Fibroblast of mammary gland (primary cell): ENCODE measurements around the gene PDE9A.

Experiments
- DNase-seq: peaks from one replicate; pipeline ENCODE4 v3.0.0-alpha.2; 2010; ENCODE audit warnings: low read depth
- H3K4me3 ChIP-seq: 2 replicates; pipeline ENCODE4 v1.5.1; 2011; ENCODE audit warnings: low read depth, mild to moderate bottlenecking, low read length, moderate library complexity; ENCODE audit not compliant: control insufficient read depth
- TF ChIP-seq, protein P1 (sequence below): conservative IDR thresholded peaks from 2 replicates; pipeline ENCODE4 v1.5.1; 2011; ENCODE audit warnings: low read depth, low read length, inconsistent platforms; ENCODE audit not compliant: control insufficient read depth, insufficient read depth

PDE9A gene

GRCh38 chr21:42787613-42788012 is 134.2 kb downstream of the PDE9A start:
- TF ChIP-seq, protein P1, sequence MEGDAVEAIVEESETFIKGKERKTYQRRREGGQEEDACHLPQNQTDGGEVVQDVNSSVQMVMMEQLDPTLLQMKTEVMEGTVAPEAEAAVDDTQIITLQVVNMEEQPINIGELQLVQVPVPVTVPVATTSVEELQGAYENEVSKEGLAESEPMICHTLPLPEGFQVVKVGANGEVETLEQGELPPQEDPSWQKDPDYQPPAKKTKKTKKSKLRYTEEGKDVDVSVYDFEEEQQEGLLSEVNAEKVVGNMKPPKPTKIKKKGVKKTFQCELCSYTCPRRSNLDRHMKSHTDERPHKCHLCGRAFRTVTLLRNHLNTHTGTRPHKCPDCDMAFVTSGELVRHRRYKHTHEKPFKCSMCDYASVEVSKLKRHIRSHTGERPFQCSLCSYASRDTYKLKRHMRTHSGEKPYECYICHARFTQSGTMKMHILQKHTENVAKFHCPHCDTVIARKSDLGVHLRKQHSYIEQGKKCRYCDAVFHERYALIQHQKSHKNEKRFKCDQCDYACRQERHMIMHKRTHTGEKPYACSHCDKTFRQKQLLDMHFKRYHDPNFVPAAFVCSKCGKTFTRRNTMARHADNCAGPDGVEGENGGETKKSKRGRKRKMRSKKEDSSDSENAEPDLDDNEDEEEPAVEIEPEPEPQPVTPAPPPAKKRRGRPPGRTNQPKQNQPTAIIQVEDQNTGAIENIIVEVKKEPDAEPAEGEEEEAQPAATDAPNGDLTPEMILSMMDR: no peak
- DNase-seq: no peak
- no peak overlapping the region for H3K4me3 ChIP-seq

DNA sequence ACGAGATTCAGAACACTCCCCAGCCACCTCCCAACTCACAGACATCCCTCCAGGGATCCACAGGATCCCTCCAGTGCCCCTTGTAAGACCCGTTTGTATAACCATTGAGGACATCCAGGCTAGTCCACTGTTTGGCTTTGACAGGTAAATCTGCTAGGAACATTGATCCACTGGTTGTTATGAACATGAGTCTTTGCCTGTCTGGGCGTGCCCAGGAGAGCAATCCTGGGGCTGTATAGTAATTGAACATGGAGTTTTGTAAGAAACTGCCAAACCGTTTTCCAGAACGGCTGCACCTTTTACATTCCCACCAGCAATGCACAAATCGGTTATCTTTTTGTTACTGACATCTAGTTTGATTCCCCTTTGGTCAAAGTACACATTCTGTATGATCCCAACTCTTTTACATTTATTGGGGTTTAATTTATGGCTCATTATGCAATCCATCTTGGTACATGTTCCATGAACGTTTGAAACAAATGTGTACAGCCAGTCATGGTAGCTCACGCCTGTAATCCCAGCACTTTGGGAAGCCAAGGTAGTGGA is 137.2 kb downstream of the PDE9A start:
- TF ChIP-seq, protein P1: no peak
- H3K4me3 ChIP-seq: no peak overlapping the region
- DNase-seq: no peak

DNA sequence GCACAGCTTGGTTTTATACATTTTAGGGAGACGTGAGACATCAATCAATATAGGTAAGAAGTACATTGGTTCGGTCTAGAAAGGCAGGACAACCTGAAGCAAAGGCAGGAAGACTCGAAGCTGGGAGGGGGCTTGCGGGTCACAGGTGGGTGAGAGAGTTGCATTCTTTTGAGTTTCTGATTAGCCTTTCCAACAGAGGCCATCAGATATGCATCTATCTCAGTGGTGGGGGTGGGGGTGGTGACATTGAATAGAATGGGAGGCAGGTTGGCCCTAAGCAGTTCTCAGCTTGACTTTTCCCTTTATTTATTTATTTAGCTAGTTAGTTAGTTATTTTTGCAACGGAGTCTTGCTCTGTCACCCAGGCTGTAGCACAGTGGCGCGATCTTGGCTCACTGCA is 140.4 kb downstream of the PDE9A start:
- DNase-seq: no peak
- no peak overlapping the region for H3K4me3 ChIP-seq
- TF ChIP-seq, protein P1: no peak

GRCh38 chr21:42794551-42794950 is 141.1 kb downstream of the PDE9A start:
- H3K4me3 ChIP-seq: no peak overlapping the region
- TF ChIP-seq, protein P1: no peak
- no peak for DNase-seq

- DNase-seq: no peak
- no peak overlapping the region for H3K4me3 ChIP-seq
- TF ChIP-seq, protein P1: no peak
Measured at GRCh38 chr21:42796327-42797062, 143.1 kb downstream of the PDE9A start.

DNA sequence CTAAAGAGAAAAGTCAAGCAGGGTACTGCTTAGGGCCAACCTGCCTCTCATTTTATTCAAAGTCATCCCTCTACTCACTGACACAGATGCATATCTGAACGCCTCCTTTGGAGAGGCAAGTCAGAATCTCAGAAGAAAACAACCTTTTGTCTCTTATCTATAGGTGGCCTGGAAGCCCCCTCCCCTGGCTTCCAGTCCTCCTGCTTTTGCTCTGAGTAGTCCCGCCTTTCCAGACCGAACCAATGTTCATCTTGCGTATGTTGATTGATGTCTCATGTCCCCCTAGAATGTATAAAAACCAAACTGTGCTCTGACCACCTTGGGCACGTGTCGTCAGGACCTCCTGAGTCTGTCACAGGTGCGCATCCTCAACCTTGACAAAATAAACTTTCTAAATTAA is 144.1 kb downstream of the PDE9A start:
- TF ChIP-seq, protein P1: no peak
- H3K4me3 ChIP-seq: no peak overlapping the region
- no peak for DNase-seq
